ENCODE data around the gene INHBE.
A peak's percentile ranks its signal among the peaks of the same experiment; 100 is the strongest.

INHBE gene

GRCh38 chr12:57460841-57461275, 5.8 kb downstream of the INHBE start:
- no peak for DNase-seq (ENCODE audit: low read depth in 2 of 2)

- no peak for DNase-seq (ENCODE audit: low read depth in 2 of 2)
These were observed 6.3 kb downstream of the INHBE start for GRCh38 chr12:57461276-57461916.

- no peak for DNase-seq (ENCODE audit: low read depth in 2 of 2)
These were observed 6.8 kb downstream of the INHBE start for GRCh38 chr12:57461917-57462250.

GRCh38 chr12:57462251-57462911, 7.3 kb downstream of the INHBE start:
- peak; percentile 83 to 87 for DNase-seq (ENCODE audit: low read depth in 2 of 2)

- no peak for DNase-seq (ENCODE audit: low read depth in 2 of 2)
These were observed 7.8 kb downstream of the INHBE start for GRCh38 chr12:57462912-57463253.

GRCh38 chr12:57464569-57464968, 9.5 kb downstream of the INHBE start:
- no peak for DNase-seq (ENCODE audit: low read depth in 2 of 2)

- DNase-seq (ENCODE audit: low read depth in 2 of 2) = no peak
These were observed 10.1 kb downstream of the INHBE start for GRCh38 chr12:57465030-57465746.

GRCh38 chr12:57465747-57466505, 10.8 kb downstream of the INHBE start:
- no peak for DNase-seq (ENCODE audit: low read depth in 2 of 2)

GRCh38 chr12:57467212-57467874, 12.2 kb downstream of the INHBE start:
- DNase-seq (ENCODE audit: low read depth in 2 of 2) = no peak

GRCh38 chr12:57467915-57468314, 12.8 kb downstream of the INHBE start:
- no peak for DNase-seq (ENCODE audit: low read depth in 2 of 2)

- DNase-seq (ENCODE audit: low read depth in 2 of 2) = no peak
These were observed 14.4 kb downstream of the INHBE start for GRCh38 chr12:57469296-57470164.

- no peak for DNase-seq (ENCODE audit: low read depth in 2 of 2)
These were observed 15.3 kb downstream of the INHBE start for GRCh38 chr12:57470286-57470969.

- DNase-seq (ENCODE audit: low read depth in 2 of 2) = no peak
These were observed 16.0 kb downstream of the INHBE start for GRCh38 chr12:57470970-57471656.

- DNase-seq (ENCODE audit: low read depth in 2 of 2) = no peak
These were observed 16.6 kb downstream of the INHBE start for GRCh38 chr12:57471661-57472060.

- DNase-seq (ENCODE audit: low read depth in 2 of 2) = no peak
These were observed 17.3 kb downstream of the INHBE start for GRCh38 chr12:57472391-57472790.

- no peak for DNase-seq (ENCODE audit: low read depth in 2 of 2)
These were observed 18.3 kb downstream of the INHBE start for GRCh38 chr12:57473392-57473791.

- no peak for DNase-seq (ENCODE audit: low read depth in 2 of 2)
These were observed 18.8 kb downstream of the INHBE start for GRCh38 chr12:57473886-57474285.

GRCh38 chr12:57474430-57474829, 19.3 kb downstream of the INHBE start:
- DNase-seq (ENCODE audit: low read depth in 2 of 2) = no peak

- no peak for DNase-seq (ENCODE audit: low read depth in 2 of 2)
These were observed 19.8 kb downstream of the INHBE start for GRCh38 chr12:57474862-57475261.

All from stimulated activated CD4-positive, alpha-beta T cell treated with anti-CD3 and anti-CD28 coated beads, Interleukin-15, amount 100 ng/mL, for 48 hours (primary cell).